H1 (cell line): ENCODE data around the gene GPR17.

ENCODE experiments used
- BCL11A ChIP-seq, 2 experiments: IDR thresholded peaks; one replicate each; pipeline ENCODE4 v1.6.1; 2011; ENCODE audit warnings: low read depth in 2 of 2, low read length in 2 of 2, mild to moderate bottlenecking in 2 of 2
- CTCF ChIP-seq, 3 experiments: IDR thresholded peaks; 1 replicate in 2 of 3; 2 replicates in 1 of 3; pipeline versions ENCODE4 v1.5.1 to v1.6.1; 2011; ENCODE audit warnings: low read length in 3 of 3, mild to moderate bottlenecking in 3 of 3, inconsistent platforms in 2 of 3, low read depth in 1 of 3, moderate library complexity in 1 of 3; ENCODE audit not compliant: insufficient read depth in 1 of 3; ENCODE audit errors: control extremely low read depth in 1 of 3
- EGR1 ChIP-seq: IDR thresholded peaks from 2 replicates; pipeline ENCODE4 v1.6.1; 2011; ENCODE audit warnings: low read depth, low read length, borderline replicate concordance
- EZH2 ChIP-seq: fragments of 200-600 bp; sonication (generic); IDR thresholded peaks from 2 replicates; pipeline ENCODE4 v1.7.1; 2012; ENCODE audit warnings: low read depth, mild to moderate bottlenecking, moderate library complexity, low read length, inconsistent platforms; ENCODE audit not compliant: severe bottlenecking
- GTF2F1 ChIP-seq: IDR thresholded peaks from 2 replicates; pipeline ENCODE4 v1.6.1; 2012; ENCODE audit warnings: low read depth, low read length, improper control_type of control experiment, borderline replicate concordance
- HDAC6 ChIP-seq: IDR thresholded peaks from one replicate; pipeline ENCODE4 v1.7.1; 2012; ENCODE audit warnings: low read depth, mild to moderate bottlenecking, inconsistent platforms, low read length, moderate library complexity
- JUND ChIP-seq: IDR thresholded peaks from 2 replicates; pipeline ENCODE4 v1.6.1; 2011; ENCODE audit warnings: mild to moderate bottlenecking, improper control_type of control experiment, low read length
- KDM1A ChIP-seq: fragments of 200-600, 300-600 bp; sonication (generic); IDR thresholded peaks from 2 replicates; pipeline ENCODE4 v1.7.1; 2016; ENCODE audit warnings: mild to moderate bottlenecking, low read length, borderline replicate concordance
- MAX ChIP-seq: IDR thresholded peaks from 2 replicates; pipeline ENCODE4 v1.6.1; 2012; ENCODE audit warnings: inconsistent platforms
- NRF1 ChIP-seq: IDR thresholded peaks from 2 replicates; pipeline ENCODE4 v1.6.1; 2011; ENCODE audit warnings: mild to moderate bottlenecking, low read depth, low read length, improper control_type of control experiment
- PHF8 ChIP-seq: fragments of 200-600 bp; sonication (generic); conservative IDR thresholded peaks from 2 replicates; pipeline ENCODE4 v1.7.1; 2012; ENCODE audit warnings: low read depth, mild to moderate bottlenecking, inconsistent platforms, low read length, moderate library complexity
- POLR2A ChIP-seq, 2 experiments: IDR thresholded peaks; 1 replicate in 1 of 2; 2 replicates in 1 of 2; pipeline ENCODE4 v1.6.1; 2011; ENCODE audit warnings: low read depth in 2 of 2, low read length in 2 of 2, mild to moderate bottlenecking in 2 of 2; ENCODE audit errors: control extremely low read depth in 1 of 2
- SIRT6 ChIP-seq: IDR thresholded peaks from one replicate; pipeline ENCODE4 v1.7.1; 2012; ENCODE audit warnings: low read length, inconsistent platforms
- TCF12 ChIP-seq: IDR thresholded peaks from 2 replicates; pipeline ENCODE4 v1.6.1; 2011; ENCODE audit warnings: low read depth, mild to moderate bottlenecking, low read length

- TF ChIP-seq MAX (no peak), CTCF (IDR thresholded peaks at IDR 0.05; ENCODE audit: control extremely low read depth in 1 of 3, insufficient read depth in 1 of 3, low read depth in 1 of 3, low read length in 3 of 3) (no peak), EZH2 (no peak), POLR2A (IDR thresholded peaks at IDR 0.05; ENCODE audit: control extremely low read depth in 1 of 2, low read depth in 2 of 2, low read length in 2 of 2) (no peak), GTF2F1 (no peak), KDM1A (no peak), NRF1 (no peak), HDAC6 (no peak), BCL11A (IDR thresholded peaks at IDR 0.05; ENCODE audit: low read depth in 2 of 2, low read length in 2 of 2) (no peak), PHF8 (no peak), SIRT6 (no peak), EGR1 (no peak), TCF12 (no peak), JUND (no peak)
Observed at GRCh38 chr2:127652786-127653357, 6.9 kb downstream of the GPR17 start.
